Subcutaneous adipose tissue (tissue), 4 donors: ENCODE measurements around the gene FBXO21. TPM values are rescaled to one million over a fixed set of nuclear protein-coding genes. Genes with fewer than 3 reads are reported as not detected.

Source experiments
- total RNA-seq, 4 donors: library from RNA; depleted of rRNA; stranded (reverse); fragments of >200 nt; gene quantifications; one replicate each; pipeline ENCODE4 v1.1.0, GENCODE V29; 2016
- TF ChIP-seq, protein P1 (sequence below): fragments of 450-650 bp; IDR thresholded peaks from one replicate; pipeline ENCODE4 v1.5.1; 2016; ENCODE audit warnings: low read depth, mild to moderate bottlenecking, control low read depth, antibody characterized with exemption, moderate library complexity

Gene FBXO21
- total RNA-seq, 4 donors from 2014 or later, result 23.8 to 71.4 (median 30.8) TPM

DNA sequence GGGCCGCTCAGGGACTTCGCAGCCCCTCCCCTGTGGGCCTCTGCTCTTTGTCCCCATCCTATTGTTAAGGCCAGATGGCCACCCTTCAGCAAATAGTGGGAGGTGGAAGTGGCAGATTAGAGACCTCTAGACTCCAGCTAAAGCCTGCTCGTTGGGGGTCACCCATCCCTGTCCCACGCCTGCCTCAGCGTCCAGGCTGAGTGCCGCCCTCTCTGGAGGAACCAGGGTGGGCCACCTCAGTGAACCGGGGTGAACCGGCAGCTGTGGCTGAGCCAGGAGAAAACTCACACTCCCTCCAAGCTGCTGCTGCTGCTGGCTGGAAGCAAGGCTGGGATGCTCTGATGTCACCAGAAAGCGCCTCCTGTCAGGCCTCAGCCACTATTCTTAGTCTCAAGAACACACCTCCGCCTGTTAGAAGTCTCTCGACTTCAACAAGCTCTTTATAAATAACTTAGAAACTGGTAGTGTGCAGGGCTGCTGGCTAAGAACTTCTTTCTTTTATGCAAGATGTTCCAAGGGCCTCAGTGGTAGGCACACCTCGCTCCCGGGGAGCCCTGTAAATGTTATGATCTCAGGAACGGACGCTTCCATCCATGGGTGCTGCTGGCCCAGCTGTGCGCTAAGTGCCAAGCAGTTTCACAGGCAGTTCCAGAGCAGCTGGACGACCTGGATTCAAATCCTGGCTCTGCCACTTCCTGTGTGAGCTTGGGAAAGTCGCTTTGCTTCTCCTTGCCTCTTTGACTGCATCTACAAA, 71.3 kb downstream of the FBXO21 start:
- TF ChIP-seq, protein P1, sequence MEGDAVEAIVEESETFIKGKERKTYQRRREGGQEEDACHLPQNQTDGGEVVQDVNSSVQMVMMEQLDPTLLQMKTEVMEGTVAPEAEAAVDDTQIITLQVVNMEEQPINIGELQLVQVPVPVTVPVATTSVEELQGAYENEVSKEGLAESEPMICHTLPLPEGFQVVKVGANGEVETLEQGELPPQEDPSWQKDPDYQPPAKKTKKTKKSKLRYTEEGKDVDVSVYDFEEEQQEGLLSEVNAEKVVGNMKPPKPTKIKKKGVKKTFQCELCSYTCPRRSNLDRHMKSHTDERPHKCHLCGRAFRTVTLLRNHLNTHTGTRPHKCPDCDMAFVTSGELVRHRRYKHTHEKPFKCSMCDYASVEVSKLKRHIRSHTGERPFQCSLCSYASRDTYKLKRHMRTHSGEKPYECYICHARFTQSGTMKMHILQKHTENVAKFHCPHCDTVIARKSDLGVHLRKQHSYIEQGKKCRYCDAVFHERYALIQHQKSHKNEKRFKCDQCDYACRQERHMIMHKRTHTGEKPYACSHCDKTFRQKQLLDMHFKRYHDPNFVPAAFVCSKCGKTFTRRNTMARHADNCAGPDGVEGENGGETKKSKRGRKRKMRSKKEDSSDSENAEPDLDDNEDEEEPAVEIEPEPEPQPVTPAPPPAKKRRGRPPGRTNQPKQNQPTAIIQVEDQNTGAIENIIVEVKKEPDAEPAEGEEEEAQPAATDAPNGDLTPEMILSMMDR, result no peak

DNA sequence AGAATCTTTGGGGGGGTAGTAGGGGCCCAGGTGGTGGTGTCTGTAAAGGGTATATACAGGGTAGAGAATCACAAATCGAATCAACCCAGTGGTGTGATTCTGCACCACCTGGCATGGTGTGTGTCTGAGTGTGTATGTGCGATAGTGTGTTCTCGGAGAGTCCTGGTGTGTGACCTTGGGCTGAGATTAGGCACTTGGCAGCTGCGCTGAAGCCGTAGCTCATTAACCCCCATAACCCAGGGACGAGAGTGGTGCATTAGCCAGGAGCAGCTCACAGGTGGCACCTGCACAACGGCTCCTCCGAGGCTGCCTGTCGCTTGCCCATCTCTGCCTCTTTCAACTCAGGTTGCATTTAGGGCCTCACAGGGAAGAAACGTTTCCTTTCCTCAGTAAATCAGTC, 75.5 kb downstream of the FBXO21 start:
- TF ChIP-seq, protein P1, result no peak

DNA sequence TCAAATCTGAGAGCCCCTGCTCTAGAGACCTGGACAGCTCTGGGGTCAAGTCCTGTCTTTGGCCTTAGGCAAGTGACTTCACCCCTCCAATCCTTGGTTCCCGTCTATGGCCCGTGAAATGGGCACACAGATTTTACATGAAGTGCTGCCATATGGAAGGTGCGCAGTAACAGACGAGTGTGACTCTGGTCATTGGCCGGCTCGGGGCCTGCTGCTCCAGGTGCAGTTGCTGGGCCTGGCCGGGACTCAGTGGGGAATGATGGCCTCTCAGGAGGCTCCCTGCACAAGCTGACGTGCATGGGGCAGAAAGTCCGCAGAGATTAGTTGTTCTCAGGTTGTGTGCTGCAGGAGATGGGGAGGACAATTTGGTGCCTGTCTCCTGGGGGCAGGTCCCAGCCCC, 77.0 kb downstream of the FBXO21 start:
- TF ChIP-seq, protein P1, result no peak

DNA sequence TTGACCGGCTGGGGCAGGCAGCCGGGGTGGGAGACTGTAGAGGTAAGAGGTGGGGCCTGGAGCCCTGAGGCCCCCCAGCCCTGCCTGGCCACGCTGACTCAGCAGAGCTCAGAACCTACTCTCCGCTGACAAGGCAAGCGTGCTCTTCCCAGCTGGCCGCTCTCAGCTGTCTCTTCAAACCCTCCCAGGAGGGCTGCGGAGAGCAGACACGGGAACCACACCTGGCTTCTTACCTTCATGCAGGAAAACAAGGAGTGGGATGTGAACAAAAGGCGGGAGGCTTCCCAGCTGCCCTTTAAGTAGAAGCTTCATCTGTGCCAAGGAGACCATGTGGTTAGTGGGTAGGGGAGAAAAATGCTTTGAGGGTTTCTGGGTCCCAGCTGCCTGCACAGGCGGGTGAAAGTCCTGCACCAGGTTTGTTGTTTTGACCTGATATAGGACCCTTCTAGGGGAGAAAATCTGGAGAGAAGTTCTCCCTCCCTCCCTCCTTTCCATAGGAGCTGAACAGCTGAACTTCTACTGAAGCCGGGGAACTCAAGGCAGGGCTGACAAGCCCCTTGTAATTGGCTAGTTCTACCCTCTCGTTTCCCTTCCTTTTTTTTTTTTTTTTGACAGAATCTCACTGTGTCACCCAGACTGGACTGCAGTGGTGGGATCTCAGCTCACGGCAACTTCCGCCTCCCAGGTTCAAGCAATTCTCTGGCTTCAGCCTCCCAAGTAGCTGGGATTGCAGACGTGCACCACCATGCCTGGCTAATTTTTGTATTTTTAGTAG, 78.3 kb downstream of the FBXO21 start:
- TF ChIP-seq, protein P1, result no peak

DNA sequence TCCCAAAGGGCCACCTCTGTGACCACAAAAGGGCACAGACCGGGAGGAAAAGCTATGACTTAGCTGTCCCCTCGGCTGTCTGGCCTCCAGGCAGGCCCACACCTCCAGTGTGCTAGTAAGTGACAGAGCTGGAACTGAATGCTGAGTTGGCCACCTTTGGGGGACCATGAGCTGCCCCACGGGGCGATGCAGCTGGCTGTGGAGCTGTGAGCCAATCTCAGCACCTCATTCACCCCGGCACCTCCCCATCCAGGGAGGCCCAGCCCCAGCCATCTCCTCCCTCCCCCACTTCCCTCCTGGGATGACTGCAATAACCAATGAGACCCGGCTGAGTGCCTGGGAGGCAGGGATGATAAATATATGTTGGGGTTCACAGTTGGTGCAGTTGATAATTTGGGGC, 78.9 kb downstream of the FBXO21 start:
- TF ChIP-seq, protein P1, result no peak

DNA sequence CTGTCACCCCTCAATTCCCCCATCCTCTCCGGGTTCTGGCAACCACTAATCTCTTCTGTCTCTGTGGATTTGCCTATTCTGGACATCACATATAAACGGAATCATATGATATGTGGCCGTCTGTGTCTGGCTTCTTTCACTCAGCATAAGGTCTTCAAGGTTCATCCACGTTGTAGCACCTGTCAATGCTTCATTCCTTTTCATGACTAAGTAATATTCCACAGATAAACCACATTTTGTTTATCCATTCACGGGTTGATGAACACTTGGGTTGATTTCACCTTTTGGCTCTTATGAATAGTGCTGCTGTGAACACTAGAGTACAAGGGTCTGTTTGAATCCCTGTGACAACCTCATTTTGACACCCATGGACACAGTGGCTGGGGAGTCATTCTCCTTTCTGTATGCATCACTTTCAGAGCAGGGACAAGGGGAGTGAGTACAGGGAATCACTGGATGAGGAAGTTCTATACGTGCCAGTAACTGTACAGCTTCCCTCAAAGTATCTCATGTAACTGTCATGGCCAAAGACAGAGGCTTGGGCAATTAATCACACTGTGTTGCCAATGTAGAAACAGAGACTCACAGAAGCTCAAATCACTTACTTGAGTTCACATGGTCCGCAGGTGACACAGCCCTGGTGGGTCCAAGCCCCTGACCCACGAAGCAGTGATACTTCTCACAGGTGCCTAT, 80.2 kb downstream of the FBXO21 start:
- TF ChIP-seq, protein P1, result no peak

DNA sequence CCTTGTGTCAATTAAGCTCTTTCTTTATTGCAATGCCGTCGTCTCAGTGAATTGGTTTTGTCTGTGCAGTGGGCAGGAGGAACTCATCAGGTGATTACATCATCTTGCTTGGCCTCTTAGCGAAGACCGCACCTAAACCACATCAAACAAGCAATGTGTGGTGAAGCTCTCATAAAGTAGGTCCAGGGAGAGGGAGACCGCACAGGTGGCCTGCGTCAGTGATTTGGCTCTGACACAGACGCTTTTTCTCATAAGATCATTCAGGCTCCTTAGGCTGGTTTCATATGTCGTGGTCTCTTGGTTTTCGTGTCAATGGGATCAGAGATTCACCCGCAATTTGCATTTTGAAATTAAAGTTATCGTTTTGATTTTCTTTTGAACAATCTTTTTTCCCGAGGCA, 84.4 kb downstream of the FBXO21 start:
- TF ChIP-seq, protein P1, result no peak
